HTERT RPE-1 (cell line): ENCODE results near the gene ZBTB37.
"Not testable (repeated sequence)": the region's sequence is repeated elsewhere in the genome, so short reads cannot be mapped to it uniquely, and the experiment has no call there.

ENCODE experiments used
- in situ Hi-C: fragments of 300-500 bp; cut with MboI; formaldehyde crosslinking; loops from 4 replicates; pipeline ENCODE4 v1.14.3; 2020; ENCODE audit warnings: low sequenced_read_pairs

The ZBTB37 gene

GRCh38 chr1:173903827-173904531, 35.8 kb downstream of the ZBTB37 start:
- in situ Hi-C loops, result no loop called here

- in situ Hi-C loops, result no loop called here
Measured at GRCh38 chr1:173913111-173913510, 44.9 kb downstream of the ZBTB37 start.

- in situ Hi-C loops, result no loop called here
Measured at GRCh38 chr1:173914366-173914871, 46.2 kb downstream of the ZBTB37 start.

GRCh38 chr1:173915596-173915995, 47.4 kb downstream of the ZBTB37 start:
- in situ Hi-C loops, result no loop called here

- in situ Hi-C loops, result no loop called here
Measured at GRCh38 chr1:173916667-173917066, 48.5 kb downstream of the ZBTB37 start.

GRCh38 chr1:173917149-173917548, 49.0 kb downstream of the ZBTB37 start, which contains the start of gene SERPINC1:
Gene SERPINC1, minus strand, starts transcription at chr1:173917327. Its CDS starts 68 bp downstream, at chr1:173917259.
- in situ Hi-C loops, result no loop called here

- in situ Hi-C loops, result no loop called here
Measured at GRCh38 chr1:173917635-173918493, 49.7 kb downstream of the ZBTB37 start.

- in situ Hi-C loops, result no loop called here
Measured at GRCh38 chr1:173920861-173921260, 52.7 kb downstream of the ZBTB37 start.

GRCh38 chr1:173925306-173926242, 57.4 kb downstream of the ZBTB37 start:
- in situ Hi-C loops, result no loop called here

GRCh38 chr1:173930541-173930940, 62.4 kb downstream of the ZBTB37 start:
- in situ Hi-C loops, result not testable (repeated sequence)

- in situ Hi-C loops, result no loop called here
Measured at GRCh38 chr1:173934440-173934839, 66.3 kb downstream of the ZBTB37 start.

- in situ Hi-C loops, result no loop called here
Measured at GRCh38 chr1:173937062-173937461, 68.9 kb downstream of the ZBTB37 start.

GRCh38 chr1:173946380-173946921, 78.3 kb downstream of the ZBTB37 start:
- in situ Hi-C loops, result no loop called here

GRCh38 chr1:173948594-173948993, 80.4 kb downstream of the ZBTB37 start:
- in situ Hi-C loops, result no loop called here
